HuH-7.5 (cell line): ENCODE data around the gene GP1BB.
"Not testable (repeated sequence)": the region's sequence is repeated elsewhere in the genome, so short reads cannot be mapped to it uniquely, and the experiment has no call there.

Experiments used
- DNase-seq: peaks from one replicate; pipeline ENCODE4 v3.0.0; 2011; ENCODE audit warnings: low spot score

The GP1BB gene

DNA sequence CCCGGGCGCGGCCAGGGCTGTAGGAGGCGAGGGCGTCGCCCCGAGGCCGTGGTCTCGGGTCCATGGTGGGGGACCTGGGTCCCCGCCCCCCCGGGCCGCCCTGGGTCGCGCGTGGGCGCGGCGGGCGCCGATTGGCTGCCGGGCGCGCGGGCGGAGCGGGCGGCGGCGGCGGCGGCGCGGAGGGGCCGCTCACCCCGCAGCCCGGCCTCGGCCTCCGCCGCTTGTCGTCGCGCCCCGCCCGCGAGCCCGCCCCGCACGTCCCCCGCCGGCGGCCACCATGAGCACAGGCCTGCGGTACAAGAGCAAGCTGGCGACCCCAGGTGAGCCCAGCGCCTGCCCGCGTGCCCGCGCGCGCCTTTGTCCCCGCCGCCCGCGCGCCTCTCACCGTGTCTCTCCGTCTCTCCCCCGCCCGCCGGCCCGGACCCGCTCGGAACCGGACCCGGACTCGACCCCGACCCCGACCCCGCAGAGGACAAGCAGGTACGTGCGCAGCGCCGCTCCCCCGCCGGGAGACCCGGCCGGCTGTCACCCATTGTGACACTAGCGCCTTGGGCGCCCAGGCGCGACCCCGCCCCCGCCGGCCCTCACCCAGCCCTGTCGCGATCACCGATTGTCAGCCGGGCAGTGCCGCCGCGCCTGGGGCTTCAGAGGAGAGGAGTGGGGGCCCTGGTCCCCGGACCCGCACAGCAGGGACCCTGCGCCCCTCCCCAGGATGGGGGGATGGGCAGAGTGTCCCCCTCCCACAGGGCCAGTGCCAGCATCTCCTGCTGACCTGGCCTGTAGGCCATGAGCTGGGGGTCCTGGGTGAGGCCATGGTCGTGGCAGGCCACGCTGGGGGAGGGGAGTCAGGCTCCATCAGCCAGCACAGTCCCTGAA lies 8.8 kb upstream of the GP1BB start, which contains the start of gene SEPTIN5:
SEPTIN5 (plus strand) TSS at position 192 of the 876 bp plus-strand sequence; CDS start at position 278, 86 bp downstream.
- DNase-seq = no peak

GRCh38 chr22:19715188-19715930 lies 8.0 kb upstream of the GP1BB start:
- DNase-seq = no peak

GRCh38 chr22:19716041-19716828 lies 7.1 kb upstream of the GP1BB start:
- DNase-seq = no peak

GRCh38 chr22:19716829-19717105 lies 6.6 kb upstream of the GP1BB start:
- DNase-seq = no peak

DNA sequence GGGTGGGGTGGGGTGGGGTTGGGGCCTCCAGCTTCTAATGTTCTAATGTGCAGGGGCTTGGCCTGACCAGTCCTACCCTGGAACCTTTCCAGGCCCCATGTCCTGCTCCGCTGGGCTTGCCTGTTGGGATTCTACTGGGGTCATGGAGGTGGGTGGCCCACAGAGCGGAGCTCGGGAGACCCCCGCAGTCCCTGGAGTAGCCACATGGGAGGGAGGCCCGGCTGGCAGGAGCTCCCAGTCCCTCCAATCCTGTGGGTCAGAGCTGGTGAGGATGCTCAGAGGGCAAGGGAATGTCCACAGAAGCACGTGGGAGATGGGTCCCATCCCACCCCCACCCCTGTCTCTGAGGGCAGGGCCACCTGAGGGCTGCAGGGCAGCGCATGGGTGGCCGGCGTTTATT lies 6.2 kb upstream of the GP1BB start:
- DNase-seq = no peak

DNA sequence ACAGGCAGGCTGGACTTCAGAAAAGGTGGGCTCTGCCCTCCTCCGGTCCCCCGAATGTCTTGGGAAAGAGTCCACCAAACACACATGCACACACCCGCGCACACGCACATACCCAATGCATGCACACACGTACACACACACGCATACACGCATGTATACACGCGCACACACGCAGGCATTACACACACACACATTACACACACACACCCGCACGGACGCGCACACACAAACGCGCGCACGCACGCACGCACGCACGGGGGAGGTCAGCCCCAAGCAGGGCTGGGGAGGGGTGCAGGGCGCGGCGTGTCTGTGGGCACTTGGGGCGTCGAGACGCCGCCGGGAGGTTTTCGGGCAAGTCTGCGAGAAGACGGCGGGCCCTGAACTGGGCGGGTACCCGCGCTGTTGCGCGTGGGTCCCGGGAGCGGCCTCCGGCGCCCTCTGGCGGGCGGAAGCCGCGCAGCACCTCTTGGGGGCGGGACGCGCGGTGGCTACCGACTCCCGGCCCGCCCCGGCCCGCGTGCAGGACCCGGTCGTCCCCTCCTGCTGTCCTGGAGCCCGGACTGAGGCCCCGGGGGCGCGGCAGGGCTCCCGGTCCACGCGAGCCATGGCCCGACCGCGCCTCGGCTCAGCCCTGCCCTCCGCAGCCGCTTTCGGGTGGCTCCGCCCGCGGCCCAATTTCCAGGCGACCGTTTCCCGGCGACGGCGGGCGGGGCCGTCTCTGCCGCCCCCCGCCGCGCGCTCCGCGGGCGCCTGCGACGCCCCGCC lies 5.5 kb upstream of the GP1BB start:
- DNase-seq = peak; percentile 91

DNA sequence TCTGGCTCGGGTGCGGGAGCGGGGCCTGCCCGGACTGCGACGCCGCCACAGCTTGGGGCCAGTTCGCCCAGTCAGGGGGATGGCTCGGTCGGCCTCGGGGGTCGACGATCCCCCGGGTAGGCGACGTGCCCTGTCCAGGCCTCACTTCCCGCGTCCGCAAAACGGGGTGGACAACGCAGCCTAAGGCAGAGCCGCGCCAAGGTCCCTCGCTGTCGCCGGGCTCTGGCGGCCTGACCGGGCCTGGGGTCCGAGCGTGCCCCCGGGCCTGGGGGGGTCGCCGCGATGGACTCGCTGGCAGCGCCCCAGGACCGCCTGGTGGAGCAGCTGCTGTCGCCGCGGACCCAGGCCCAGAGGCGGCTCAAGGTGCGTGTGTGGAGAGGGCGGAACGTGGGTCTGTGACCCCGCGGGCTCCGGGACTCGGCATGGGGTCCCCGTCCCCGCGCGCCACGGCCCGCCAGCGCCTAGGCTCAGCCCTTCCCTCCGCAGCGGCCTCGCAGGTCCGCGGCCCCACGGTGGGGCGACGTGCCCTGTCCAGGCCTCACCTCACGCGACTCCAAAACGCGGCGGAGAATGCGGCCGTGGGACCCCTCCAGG lies 4.8 kb upstream of the GP1BB start:
- DNase-seq = no peak

- no peak for DNase-seq
These were observed 4.3 kb upstream of the GP1BB start for GRCh38 chr22:19719050-19719482.

GRCh38 chr22:19719488-19720021 lies 3.8 kb upstream of the GP1BB start:
- DNase-seq = no peak

DNA sequence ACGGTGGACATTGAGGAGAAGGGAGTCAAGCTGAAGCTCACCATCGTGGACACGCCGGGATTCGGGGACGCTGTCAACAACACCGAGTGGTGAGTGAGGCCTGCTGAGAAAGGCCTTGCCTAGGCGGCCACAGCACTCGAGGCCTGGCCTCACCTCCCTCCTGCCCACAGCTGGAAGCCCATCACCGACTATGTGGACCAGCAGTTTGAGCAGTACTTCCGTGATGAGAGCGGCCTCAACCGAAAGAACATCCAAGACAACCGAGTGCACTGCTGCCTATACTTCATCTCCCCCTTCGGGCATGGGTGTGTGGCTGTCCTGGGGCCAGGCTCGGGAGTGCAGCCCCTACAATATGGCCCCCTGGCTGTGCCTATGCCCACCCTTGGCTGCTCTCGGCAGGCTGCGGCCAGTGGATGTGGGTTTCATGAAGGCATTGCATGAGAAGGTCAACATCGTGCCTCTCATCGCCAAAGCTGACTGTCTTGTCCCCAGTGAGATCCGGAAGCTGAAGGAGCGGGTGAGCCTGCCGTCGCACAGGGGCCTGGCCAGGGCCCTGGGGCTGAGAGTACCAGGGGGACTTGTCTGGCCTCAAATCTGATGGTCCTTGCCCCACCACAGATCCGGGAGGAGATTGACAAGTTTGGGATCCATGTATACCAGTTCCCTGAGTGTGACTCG lies 3.0 kb upstream of the GP1BB start:
- DNase-seq = no peak

DNA sequence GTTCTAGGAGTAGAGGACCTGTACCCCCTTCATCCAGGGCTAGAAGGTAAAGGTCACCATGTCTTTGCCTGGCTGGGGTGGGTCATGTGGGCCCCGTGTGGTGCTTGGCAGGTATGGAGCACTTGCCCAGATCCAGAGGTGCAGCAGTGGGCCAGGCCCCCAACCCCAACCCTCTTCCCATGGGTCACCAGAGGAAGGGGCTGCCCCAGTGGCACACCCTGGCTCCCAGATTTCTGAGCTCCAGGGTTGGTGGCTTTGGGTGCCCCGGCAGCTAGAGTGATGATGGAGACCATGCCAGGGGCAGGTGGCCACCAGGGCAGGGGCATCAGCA lies 2.4 kb upstream of the GP1BB start:
- DNase-seq = no peak

DNA sequence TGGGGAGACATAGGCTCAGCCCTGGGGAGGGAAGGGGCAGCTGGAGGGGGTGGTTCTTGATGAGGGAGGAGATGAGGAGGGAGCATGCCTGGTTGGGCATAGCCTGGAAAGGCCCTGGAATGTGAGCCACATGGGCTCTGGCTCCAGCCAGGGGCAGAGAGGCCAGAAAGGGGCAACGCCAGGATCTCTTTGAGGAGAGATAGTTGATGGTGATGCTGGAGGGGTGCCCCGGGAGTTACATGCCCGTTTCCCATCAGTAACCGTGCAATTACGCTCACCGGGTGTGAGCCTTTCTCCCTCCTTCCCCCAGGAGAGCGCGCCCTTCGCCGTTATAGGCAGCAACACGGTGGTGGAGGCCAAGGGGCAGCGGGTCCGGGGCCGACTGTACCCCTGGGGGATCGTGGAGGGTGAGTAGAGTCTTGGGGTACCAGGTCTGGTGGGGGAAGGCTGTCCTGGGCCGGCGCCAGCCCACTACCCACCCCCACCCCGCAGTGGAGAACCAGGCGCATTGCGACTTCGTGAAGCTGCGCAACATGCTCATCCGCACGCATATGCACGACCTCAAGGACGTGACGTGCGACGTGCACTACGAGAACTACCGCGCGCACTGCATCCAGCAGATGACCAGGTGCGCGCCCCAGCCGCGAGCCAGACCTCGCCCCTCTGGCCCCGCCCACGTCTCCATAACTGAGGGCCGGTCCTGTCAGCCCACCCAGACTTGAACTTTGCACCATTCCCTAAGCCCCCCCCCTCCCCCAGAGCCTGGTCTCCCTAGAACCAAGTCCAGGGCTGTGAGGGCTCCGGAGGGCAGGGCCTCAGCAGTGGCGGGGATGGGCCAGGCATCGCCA lies 1.8 kb upstream of the GP1BB start:
- DNase-seq = no peak

DNA sequence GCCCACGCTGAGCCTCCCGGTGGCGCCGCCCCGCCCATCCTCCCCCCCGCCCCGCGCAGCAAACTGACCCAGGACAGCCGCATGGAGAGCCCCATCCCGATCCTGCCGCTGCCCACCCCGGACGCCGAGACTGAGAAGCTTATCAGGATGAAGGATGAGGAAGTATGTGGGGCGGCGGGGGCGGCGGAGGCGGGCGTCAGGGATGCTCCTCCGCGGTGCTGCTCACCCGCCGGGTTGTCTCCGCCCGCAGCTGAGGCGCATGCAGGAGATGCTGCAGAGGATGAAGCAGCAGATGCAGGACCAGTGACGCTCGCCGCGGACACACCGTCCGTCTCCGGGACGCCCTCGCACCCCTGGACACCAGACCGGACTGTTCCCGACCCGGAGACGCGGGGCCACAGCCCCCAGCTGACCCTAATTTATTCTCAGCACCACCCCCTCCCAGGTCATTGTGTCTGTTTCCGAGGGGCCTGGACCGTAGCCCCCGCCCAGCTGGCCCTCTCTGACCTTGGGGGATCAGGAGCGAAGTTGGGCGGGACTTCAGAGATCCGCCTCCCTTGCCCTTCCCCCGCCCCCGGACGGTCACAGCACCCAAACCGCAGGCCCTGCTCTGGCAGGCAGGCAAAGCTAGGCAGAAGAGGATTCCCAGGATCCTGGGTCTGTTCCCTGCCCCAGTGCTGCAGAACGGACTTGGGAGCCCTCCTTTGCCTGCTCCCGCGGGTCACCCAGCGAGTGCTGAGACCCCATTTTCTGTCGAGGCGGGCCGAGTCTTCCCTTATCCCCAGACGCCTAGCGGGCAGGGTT lies 959 bp upstream of the GP1BB start:
- no peak for DNase-seq

- peak; percentile 68 for DNase-seq
These were observed 432 bp upstream of the GP1BB start for GRCh38 chr22:19722982-19723231.

- DNase-seq = peak; percentile 87
These were observed 866 bp downstream of the GP1BB start for GRCh38 chr22:19723983-19724827.

GRCh38 chr22:19724927-19725661 lies 1.8 kb downstream of the GP1BB start:
- no peak for DNase-seq

DNA sequence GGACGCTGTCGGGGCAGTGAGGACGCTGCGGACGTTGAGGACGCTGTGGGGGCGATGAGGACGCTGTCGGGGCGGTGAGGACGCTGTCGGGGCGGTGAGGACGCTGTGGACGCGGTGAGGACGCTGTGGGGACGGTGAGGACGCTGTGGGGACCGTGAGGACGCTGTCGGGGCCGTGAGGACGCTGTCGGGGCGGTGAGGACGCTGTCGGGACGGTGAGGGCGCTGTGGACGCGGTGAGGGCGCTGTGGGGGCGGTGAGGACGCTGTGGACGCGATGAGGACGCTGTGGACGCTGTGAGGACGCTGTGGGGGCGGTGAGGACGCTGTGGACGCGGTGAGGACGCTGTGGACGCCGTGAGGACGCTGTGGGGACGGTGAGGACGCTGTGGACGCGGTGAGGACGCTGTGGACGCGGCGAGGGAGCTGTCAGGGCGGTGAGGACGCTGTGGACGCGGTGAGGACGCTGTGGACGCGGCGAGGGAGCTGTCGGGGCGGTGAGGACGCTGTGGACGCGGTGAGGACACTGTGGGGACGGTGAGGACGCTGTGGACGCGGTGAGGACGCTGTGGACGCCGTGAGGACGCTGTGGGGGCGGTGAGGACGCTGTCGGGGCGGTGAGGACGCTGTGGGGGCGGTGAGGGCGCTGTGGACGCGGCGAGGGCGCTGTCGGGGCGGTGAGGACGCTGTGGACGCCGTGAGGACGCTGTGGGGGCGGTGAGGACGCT lies 2.9 kb downstream of the GP1BB start:
- DNase-seq = not testable (repeated sequence)
